HG03064 (cell line): Measurements from ENCODE around the gene DYNC2I2.
"Not testable (repeated sequence)": the region's sequence is repeated elsewhere in the genome, so short reads cannot be mapped to it uniquely, and the experiment has no call there.

Experiments
- ATAC-seq: cut with Tn5 transposase; IDR thresholded peaks from one replicate; pipeline ENCODE4 v1.9.1; 2021; ENCODE audit warnings: low read depth; ENCODE audit not compliant: unreplicated experiment

DYNC2I2 gene

DNA sequence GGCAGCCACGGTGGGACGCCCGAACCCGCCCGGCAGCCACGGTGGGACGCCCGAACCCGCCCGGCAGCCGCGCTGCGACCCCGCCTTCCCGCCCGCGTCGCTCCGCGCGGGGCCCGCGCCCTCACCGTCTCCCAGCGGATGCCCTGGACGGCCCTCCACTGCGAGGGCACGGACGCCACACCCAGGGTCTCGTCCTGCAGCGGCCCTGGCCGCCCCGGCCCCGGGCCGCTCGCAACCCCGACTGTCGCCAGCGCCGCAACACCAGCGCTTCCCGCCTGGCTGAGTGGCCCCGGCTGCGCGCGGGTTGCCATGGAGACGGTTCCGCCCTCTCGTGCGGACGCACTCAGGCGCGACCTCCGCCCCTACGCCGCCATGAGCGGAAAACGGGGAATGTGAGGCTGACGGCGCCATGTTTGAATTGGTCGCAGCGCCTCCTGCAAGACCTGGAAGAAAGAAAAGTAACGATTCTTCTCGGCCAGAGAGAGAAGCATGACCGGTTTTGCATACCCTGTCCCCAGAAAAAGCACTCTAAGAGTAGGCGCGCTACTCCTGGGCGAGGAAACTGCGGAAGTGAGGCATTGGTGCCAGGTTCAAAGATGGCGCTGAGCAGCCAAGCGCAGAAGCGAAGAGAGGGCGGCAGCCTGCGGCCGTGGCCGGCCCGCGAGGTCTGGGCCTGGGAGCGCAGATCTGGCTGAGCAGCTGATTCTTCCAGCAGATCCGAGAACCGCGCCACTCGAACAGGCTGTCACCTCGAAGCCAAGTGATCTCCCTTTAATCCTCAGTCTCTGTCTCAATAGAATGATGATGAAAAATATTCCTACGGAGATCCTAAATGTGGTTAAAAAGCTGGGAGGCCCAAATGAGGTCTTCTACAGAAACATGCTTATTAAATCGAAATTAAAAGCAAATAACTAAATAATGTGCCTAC, at the start of gene DYNC2I2:
DYNC2I2 (minus strand) TSS at position 432 of the 928 bp plus-strand sequence; CDS start at position 311, 121 bp downstream.
- peak; percentile 60 for ATAC-seq

DNA sequence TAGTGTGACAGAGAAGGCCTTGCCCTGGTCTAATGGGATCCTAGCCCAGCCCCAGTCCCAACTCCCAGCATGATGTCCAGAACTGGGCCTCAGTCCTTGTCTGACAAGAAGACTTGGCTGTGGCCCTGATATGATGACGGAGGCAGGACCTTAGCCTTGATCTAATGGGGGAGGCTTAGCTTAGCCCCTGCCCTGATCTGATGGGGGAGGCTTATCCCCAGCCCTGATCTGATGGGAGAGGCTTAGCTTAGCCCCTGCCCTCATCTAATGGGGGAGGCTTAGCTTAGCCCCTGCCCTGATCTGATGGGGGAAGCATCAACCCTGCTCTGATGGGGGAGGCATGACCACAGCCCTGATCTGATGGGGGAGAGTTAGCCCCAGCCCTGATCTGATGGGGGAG, 49.4 kb upstream of the DYNC2I2 start:
- no peak for ATAC-seq

- no peak for ATAC-seq
Observed at GRCh38 chr9:128705051-128705965, 48.7 kb upstream of the DYNC2I2 start.

DNA sequence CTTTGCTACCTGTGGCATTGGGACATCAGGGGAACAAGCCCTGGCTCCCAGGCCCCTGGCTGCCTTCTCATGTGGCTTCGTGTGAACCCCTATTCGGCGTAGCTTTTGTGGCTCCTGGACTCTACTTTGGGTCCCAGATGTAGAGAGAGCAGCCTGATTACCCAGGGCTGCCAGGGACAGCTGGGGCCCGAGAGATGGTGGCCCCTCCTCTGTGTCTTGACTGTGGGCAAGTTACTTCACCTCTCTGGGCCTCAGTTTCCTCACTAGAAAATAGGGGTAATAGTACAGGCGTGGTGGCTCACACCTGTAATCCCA, 47.7 kb upstream of the DYNC2I2 start:
- no peak for ATAC-seq

GRCh38 chr9:128703616-128704355, 47.1 kb upstream of the DYNC2I2 start:
- no peak for ATAC-seq

DNA sequence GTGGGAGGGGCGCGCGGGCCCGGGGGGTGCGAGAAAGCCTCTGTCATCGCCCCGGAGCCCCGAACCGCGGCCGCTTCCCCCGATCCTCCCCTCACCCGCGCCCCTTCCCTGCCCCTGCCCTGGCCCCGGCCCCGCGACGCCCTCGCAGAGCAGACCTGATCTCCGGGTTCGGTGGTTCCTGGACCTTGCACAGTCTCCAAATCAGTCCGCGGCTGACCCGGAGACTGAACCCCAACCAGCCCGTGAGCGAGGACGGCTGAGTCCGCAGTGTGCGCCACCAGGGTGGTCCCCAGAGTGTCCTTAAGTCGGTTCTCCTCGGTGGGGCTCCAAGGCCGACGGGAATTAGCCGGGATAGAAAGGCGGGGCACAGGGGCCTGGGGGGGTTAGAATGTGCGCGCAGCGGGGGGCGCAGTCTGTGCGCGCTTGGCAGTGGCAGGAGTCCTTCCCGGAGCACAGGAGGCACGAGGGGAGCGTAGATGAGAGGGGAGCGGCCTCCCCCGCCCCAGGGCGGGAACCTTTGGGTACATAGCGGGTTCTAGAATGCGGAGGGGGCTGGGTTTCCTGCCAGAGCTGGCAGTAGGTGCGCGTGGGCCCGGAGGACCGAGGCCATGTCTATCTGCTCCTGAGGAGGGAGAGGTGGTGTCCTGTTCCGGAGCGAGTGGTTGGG, 46.4 kb upstream of the DYNC2I2 start:
- ATAC-seq: no peak

DNA sequence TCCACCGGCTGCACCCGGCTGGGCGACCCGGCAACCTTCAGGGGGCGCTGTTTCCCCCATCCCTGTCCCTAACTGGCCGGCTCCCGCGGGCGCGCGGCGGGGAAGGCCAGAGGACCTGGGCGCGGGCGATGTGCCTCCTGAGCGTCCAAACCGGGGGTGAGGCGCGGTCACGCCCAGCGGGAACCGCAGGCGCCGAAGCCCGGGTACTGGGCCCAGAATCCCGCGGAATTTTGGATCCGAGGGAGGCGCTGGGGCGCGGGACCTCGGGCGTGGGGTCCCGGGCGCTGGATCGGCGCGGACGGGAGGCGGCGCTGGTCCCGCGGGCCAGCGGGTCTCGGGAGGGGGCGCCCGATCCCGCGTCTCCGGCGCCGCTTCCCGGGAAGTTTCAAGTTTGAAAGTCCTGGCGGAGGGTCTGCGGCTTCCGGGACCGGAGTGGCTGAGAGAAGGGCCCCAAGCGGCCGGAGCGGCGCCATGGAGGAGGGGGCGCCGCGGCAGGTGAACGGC, 45.9 kb upstream of the DYNC2I2 start, which contains the start of gene PKN3:
PKN3 (plus strand) TSS at position 59 of the 504 bp plus-strand sequence; CDS start at position 472, 413 bp downstream.
- peak; percentile 51 for ATAC-seq

DNA sequence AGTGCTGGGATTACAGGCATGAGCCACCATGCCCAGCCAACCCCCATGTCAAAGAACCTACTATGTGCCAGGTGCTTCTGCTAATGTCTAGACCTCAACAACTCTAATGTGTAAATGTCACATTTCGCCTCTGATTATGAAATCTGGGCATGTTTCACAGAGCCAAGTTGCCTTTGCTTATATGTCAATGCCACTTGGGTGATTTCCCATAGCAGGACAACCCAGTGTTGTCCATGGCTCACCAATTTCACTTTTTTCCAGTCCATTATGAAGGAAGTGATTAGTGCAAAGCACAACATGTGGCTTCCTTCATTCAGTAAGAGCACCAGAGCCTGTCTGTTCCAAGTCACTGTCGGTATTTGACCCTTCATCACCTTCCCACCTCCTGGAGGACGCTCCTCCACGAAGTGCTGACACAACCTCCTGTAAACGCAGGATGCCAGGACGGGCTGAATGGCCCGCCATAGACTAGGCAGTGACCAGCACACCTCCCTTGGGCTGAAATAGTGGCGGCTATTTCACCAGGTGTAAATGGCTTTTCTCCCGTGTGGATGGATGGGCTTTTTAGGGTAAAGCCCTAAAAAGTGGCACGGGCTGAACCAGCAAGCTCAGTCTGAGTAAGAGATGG, 44.7 kb upstream of the DYNC2I2 start:
- no peak for ATAC-seq

GRCh38 chr9:128699096-128699795, 42.6 kb upstream of the DYNC2I2 start:
- ATAC-seq: not testable (repeated sequence)

- no peak for ATAC-seq
Observed at GRCh38 chr9:128696923-128697707, 40.5 kb upstream of the DYNC2I2 start.

GRCh38 chr9:128694344-128694743, 37.7 kb upstream of the DYNC2I2 start:
- ATAC-seq: no peak

GRCh38 chr9:128693738-128694137, 37.1 kb upstream of the DYNC2I2 start:
- ATAC-seq: not testable (repeated sequence)

- ATAC-seq: no peak
Observed at GRCh38 chr9:128690684-128691034, 34.0 kb upstream of the DYNC2I2 start.

- ATAC-seq: no peak
Observed at GRCh38 chr9:128689820-128690683, 33.4 kb upstream of the DYNC2I2 start.

DNA sequence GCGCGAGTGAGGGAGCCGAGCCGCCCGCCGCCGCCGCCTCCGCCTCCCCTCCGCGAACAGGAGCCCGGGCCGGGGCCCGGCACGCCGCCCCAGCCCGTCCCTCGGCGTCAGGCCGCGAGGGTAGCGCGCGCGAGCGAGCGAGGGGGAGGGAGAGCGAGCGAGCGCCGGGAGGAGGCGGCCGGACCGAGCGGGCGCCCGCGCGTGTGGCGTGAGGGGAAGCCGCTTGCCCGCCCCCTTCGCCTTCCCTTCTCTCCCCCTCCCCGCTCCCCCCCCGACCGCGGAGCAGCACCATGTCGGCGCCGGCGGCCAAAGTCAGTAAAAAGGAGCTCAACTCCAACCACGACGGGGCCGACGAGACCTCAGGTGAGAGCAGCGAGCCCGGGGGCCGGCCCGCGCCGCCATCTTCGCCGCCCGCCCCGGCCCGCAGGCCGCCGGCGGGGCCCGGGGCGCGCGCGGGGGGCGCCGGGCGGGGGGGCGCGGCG, 32.7 kb upstream of the DYNC2I2 start:
- peak; percentile 20 for ATAC-seq

- ATAC-seq: peak; percentile 51
Observed at GRCh38 chr9:128688501-128689292, 32.0 kb upstream of the DYNC2I2 start, which contains the start of gene SET. Gene SET (plus strand): TSS chr9:128689222. CDS start chr9:128689583, 361 bp downstream.
